Fibroblast of pulmonary artery (primary cell): Measurements from ENCODE around the gene FGD4.
A peak's percentile ranks its signal among the peaks of the same experiment; 100 is the strongest.
"Not testable (repeated sequence)": the region's sequence is repeated elsewhere in the genome, so short reads cannot be mapped to it uniquely, and the experiment has no call there.

Experiments used
- DNase-seq: peaks from one replicate; pipeline ENCODE4 v3.0.0-alpha.2; 2010; ENCODE audit warnings: low read depth
- H3K4me3 ChIP-seq: replicated peaks from 2 replicates; pipeline ENCODE4 v1.5.1; 2011; ENCODE audit warnings: low read depth, mild to moderate bottlenecking, control low read depth, low read length, moderate library complexity
- TF ChIP-seq, protein P1 (sequence below): IDR thresholded peaks from 2 replicates; pipeline ENCODE4 v1.5.1; 2011; ENCODE audit warnings: mild to moderate bottlenecking, control low read depth, low read length, inconsistent platforms; ENCODE audit errors: missing control alignments

FGD4 gene

DNA sequence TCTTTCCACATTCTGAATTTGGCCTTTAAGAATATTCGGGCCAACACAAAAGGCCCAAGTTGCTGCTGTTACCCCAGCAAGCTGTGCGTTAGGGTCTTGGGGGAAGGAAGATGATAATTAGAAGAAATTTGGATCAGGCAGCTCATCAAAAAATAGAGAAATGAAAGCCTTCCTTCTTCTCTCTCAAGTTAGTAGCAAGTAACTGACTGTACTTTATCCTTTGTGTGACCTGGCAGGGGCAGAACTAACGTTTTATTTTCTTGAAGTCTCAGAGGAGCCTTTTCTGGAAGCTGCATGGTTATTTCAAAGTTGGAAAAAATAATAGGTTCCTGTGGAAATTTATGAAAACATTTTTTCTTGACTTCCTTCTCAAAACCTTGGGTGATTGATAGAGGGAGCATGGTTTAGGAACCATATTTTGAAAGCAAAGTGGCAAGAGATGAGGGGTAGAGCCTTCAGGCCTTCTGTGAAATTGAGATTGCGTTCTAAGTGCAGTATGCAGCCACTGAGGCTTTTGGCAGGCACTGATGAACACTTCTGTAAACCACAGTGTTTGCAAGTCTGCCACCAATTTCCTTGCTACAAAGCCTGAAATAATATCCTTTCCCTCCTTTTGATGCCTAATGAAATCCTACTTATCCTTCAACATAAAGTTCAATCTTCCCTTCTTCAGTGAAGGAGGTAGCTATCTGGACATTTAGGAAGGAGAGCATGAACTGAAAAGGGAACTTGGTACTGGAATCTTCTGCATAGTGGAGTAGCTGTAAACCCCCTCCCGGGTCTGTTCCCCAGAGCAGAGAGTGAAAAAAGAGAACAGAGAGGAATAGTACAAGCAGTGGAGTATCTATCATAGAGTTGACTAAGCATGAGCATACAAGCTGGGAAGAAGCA is 123.2 kb downstream of the FGD4 start:
- H3K4me3 ChIP-seq = no peak overlapping the region
- DNase-seq = no peak
- TF ChIP-seq, protein P1, sequence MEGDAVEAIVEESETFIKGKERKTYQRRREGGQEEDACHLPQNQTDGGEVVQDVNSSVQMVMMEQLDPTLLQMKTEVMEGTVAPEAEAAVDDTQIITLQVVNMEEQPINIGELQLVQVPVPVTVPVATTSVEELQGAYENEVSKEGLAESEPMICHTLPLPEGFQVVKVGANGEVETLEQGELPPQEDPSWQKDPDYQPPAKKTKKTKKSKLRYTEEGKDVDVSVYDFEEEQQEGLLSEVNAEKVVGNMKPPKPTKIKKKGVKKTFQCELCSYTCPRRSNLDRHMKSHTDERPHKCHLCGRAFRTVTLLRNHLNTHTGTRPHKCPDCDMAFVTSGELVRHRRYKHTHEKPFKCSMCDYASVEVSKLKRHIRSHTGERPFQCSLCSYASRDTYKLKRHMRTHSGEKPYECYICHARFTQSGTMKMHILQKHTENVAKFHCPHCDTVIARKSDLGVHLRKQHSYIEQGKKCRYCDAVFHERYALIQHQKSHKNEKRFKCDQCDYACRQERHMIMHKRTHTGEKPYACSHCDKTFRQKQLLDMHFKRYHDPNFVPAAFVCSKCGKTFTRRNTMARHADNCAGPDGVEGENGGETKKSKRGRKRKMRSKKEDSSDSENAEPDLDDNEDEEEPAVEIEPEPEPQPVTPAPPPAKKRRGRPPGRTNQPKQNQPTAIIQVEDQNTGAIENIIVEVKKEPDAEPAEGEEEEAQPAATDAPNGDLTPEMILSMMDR = no peak

DNA sequence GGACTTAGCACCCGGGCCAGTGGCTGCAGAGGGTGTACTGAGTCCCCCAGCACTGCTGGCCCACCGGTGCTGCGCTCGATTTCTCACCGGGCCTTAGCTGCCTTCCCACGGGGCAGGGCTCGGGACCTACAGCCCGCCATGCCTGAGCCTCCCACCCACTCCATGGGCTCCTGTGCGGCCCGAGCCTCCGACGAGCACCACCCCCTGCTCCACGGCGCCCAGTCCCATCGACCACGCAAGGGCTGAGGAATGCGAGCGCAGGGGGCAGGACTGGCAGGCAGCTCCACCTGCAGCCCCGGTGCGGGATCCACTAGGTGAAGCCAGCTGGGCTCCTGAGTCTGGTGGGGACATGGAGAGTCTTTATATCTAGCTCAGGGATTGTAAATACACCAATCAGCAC is 126.4 kb downstream of the FGD4 start:
- not testable (repeated sequence) for H3K4me3 ChIP-seq, DNase-seq

DNA sequence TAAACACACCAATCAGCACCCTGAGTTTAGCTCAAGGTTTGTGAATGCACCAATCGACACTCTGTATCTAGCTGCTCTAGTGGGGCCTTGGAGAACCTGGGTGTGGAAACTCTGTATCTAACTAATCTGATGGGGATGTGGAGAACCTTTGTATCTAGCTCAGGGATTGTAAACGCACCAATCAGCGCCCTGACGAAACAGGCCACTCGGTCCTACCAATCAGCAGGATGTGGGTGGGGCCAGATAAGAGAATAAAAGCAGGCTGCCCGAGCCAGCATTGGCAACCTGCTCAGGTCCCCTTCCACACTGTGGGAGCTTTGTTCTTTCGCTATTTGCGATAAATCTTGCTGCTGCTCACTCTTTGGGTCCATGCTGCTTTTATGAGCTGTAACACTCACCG is 127.0 kb downstream of the FGD4 start:
- H3K4me3 ChIP-seq, DNase-seq: not testable (repeated sequence)

DNA sequence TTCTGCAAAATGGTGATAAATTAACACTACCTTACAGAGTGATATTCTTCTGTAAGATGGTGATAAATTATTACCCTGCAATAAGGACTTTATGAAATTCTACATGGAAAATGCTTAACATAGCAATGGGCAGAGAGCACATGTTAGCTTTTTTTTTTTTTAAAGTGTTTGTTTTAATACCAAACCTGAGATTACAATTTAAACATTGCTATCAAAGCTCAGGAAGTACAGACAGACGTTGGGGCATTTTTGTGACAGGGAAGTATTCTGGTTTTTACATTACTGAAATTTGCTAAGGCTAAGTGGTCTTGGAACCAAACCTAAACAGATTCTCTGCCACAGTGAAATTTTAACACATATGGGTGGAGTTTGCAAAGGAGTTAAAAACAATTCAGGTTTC is 133.1 kb downstream of the FGD4 start:
- no peak for DNase-seq
- TF ChIP-seq, protein P1 = no peak
- no peak overlapping the region for H3K4me3 ChIP-seq

DNA sequence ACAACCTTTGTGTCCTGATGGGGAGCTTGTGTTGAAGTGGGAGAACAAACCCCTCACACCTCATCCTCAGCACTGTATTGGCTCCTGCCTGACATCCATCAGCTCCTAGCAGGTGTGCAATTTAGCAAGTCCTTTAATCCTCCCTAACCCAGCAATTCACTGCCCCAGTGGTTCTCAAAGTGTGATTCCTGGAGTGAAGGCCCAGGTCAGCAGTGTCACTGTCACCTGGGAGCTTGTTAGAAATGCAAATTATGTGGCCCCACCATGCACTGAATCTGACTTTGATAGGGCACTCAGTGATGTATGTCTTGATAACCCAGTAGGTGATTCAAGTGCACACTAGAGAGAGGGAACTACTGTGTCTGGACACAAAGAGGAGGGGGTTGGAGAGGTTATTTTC is 133.6 kb downstream of the FGD4 start:
- no peak overlapping the region for H3K4me3 ChIP-seq
- TF ChIP-seq, protein P1 = no peak
- DNase-seq = no peak

DNA sequence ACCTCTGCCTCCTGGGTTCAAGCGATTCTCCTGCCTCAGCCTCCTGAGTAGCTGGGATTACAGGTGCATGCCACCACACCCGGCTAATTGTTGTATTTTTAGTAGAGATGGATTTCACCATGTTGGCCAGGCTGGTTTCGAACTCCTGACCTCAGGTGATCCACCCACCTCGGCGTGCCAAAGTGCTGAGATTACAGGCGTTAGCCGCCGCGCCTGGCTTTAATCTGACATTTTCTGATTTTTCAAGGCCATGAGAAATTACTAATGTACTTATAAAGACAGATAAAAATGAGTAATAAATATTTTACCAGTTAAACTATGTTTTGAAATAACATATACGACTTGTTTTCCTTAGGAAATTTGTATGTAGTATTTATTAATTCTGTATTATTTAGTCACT is 134.1 kb downstream of the FGD4 start:
- H3K4me3 ChIP-seq = peak overlapping the region; percentile 60
- DNase-seq = not testable (repeated sequence)

DNA sequence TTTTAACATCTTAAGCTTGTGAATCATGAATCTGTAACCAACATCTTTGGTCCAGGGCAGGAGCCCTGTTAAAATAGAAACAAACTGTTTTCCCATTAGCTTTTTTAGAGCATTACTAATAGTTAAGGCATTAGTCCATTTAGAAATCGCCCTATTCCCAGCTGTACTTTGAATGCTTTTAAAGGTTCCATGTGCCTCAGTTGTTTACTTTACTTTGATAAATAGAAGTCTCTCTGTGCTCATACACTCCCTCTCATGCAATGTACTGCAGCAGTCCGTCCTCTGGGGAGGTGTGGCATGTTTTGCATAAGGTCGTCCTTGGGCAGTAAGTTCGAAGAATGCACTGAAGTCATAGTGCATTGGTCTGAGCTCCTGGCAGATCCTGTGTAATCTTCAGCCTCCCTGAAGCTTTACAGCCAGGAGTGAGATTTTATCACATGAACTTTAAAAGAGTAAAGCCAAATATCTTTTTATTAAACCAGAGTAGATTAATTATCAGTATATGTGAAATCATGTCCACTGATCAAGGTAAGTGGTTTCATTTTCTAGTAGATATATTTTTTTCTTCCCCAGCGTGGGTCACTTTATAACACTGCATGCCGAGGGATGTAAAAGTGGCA is 134.7 kb downstream of the FGD4 start:
- peak; percentile 88 for DNase-seq
- peak overlapping the region; percentile 60 for H3K4me3 ChIP-seq
- TF ChIP-seq, protein P1 = no peak

DNA sequence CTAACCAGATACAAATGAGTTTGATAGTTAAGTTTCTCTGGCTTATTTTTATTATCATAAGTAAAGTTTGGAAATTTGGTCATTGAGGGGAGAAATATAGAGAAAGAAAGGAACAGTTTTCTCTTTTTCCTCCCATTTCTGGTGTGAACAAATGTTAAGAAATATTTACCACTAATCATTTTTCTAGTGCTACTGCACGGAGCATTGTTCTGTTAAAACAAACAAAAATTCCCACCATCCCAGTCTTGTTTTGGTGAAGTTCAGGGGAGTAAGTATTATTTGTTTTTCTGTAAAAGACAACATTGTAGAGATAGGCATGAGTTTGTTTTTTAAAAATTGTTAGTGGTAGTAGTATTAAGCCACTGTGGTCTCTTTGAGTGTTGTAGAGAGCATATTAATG is 135.3 kb downstream of the FGD4 start:
- DNase-seq = no peak
- TF ChIP-seq, protein P1 = no peak
- peak overlapping the region; percentile 60 for H3K4me3 ChIP-seq
